Left colon (tissue), 2 donors: ENCODE measurements around the gene NRXN3. TPM values are rescaled to one million over a fixed set of nuclear protein-coding genes. Genes with fewer than 3 reads are reported as not detected.
A peak's percentile ranks its signal among the peaks of the same experiment; 100 is the strongest.
"Not testable (repeated sequence)": the region's sequence is repeated elsewhere in the genome, so short reads cannot be mapped to it uniquely, and the experiment has no call there.

ENCODE experiments used
- ATAC-seq: fragments of 200-7000 bp; cut with Tn5 transposase; one replicate; pipeline ENCODE4 v1.9.1; 2020; ENCODE audit warnings: mild to moderate bottlenecking, moderate library complexity
- DNase-seq, 2 donors: peaks; one replicate each; pipeline ENCODE4 v3.0.0-alpha.2; 2020
- intact Hi-C, 2 donors: fragments of 100-400 bp; cut with DNase I in 1 of 2; cut with micrococcal nuclease in 1 of 2; formaldehyde crosslinking; loops; one replicate each; pipeline versions ENCODE4 v1.11.2 to v1.14.0; 2022; cut with DNase I, micrococcal nuclease
- total RNA-seq, 2 donors: library from RNA; stranded (reverse); fragmentation: NEBNext Ultra II Directional; extraction: Animal tissue kit (Norgen Biotek cat#: 25700); gene quantifications; one replicate each; pipeline ENCODE4 v1.2.1, GENCODE V29; 2021
- donor health status: DM: no; HTN: no; CAD: no.
- donor health status: DM: yes; HTN: yes; CAD: no.

The NRXN3 gene
- total RNA-seq, 2 donors from 2014 or later: 1.8 to 5.6 TPM

DNA sequence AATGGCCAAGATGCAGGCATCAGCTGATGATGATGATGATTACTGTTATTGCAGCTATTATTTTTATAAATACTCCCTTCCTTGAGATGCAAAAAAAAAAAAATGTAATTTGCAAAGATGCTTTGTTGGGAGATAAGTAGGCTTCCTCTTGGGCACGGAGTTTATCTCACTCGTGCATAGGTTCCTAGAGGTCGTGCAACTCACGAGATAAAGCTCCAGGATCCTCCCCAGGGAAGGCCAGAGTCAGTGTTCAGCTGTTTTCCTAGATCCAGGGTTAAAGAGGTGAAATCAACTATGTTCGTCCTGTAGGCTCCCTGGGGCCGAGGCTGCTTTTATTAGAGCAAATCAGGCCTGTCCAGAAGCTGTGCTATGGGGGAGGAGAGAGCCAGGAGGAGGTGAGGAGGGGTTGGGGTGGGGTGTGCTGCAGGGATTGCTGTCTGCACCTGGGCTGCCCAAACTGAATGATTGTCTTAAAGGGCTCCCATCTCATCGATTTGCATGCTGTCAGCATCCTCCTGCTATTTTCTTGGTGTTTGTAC, 270.3 kb downstream of the NRXN3 start:
- DNase-seq (no peak), ATAC-seq (no peak)
- intact Hi-C loops: no loop called here

DNA sequence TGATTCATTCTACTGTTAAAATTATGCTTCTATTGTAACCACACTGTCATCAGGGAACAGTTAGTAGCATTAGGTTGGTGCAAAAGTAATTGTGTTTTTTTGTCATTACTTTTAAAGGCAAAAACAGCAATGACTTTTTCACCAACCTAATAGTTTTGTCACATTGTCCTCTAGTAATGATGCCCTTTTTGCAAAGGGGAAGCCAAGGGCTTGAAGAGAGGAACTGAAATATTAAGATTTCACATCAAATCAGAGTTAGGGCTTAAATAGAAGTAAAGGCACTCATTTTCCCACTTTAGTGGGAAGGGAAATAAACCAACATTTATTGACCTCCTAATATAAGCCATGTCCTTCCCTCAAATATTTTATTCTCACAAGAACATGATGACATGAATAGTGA, 273.7 kb downstream of the NRXN3 start:
- intact Hi-C loops: no loop called here
- no peak for ATAC-seq
- DNase-seq: no peak

DNA sequence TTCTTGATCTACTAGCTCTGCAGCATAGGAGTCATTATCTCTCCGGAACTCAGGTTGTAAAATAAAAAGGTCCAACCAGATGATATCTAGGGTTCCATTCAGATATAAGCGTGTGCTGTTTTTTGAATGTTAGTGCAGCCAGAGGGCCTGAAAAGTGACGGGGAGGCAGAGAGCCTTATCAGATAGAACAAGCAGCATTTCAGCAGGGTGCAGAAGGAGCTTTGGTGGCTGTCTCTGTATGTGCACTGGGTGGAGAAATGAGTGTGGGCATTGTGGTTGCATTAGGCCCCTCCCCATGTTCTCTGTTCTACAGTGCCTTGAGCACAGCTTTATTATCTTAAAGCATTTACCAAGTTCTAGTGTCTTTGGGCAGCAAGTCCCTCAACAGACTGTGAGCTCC, 275.1 kb downstream of the NRXN3 start:
- ATAC-seq (no peak), DNase-seq (no peak)
- intact Hi-C loops: no loop called here

DNA sequence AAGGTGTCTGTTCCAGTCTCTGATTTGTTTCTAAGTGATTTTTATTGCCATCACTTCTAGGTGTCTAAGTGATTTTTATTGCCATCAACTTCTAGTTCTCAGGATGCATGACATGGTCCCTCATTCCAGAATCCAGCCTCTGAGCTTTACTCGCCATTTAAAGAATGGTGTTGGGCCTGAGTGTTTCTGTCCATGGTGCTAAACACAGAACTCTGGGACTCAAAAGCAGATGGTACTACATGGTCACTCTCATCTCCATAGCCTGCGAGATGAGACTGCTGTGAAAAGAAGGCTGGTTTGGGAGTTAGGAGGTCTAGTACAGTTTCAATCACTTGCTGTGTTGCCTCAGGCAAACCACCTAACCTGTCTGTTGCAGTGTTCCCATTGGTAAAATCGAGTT, 276.6 kb downstream of the NRXN3 start:
- DNase-seq (no peak), ATAC-seq (no peak)
- intact Hi-C loops: no loop called here

DNA sequence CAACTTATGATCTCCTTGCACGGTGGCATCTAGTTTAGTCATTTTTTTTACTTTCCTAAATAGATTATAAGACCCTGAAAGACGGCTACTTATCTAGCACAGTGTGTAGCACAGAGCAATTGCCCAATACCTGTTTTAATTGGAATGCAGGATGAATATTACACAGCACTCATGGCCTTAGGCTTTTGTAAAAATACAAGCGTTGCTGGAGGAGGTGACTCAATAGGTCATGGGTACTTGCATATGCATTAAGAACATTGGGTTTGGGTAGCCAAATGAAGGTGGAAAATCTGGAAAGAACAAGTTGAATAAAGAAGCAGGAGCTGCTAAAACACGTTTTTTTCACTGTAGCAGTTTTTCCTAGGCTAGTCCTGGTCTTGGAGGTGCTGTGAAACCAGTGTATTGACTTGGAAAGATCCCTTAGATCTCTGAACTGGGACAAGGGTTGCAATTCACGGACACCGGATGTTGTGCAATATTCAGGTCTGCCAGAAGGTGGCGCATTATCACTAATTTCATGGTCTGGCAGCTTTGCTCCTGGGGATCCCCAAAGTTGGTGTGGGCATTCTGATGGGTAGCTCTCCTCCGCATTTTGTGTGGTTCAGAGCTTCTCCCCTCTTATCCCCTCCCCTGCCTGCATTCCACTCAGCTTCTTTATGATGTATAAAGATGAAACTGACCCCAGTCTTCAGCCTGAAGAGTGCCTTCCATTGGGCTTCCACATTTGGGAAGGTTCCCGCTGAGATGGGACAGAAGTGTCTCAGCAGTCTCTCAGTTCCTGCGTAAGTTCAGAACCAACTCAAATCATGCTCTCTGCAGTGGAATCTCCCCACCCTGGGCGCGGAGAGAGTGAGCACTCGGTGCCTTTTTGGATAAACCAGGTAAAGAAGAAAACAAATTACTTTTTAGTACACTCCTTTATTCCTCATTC, 278.3 kb downstream of the NRXN3 start:
- DNase-seq: peak; percentile 25 to 45
- intact Hi-C loops: no loop called here
- peak; percentile 48 for ATAC-seq

DNA sequence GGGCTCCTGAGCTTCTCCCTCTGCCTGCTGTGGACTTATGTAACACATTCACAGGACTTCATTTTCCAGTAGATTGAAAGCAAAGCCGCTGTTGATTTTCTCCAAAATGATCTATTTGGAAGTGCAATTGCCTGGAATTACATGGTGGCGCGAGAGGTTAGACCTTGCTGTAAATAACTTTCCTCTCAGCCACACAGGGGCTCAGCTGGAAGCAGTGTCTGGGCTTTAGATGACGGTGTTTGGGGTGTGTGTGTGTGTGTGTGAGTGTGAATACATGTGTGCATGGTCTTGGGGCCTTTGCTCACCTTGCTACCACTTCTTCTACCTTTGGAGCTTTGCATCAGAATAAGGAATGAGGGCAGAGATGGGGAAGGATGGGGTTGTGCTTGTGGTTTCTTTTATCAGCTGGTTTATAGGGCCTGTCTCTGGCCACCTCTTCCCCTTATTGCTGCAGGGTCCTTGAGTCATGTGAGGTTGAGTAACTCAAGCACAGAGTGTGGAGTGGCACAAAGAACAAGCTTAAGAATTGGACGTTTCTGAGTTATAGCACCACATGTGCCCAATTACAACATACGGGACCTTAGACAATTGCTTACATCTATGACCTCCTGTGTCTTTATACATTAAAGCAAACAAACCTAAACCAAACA, 280.6 kb downstream of the NRXN3 start:
- intact Hi-C loops: no loop called here
- no peak for ATAC-seq
- no peak for DNase-seq

DNA sequence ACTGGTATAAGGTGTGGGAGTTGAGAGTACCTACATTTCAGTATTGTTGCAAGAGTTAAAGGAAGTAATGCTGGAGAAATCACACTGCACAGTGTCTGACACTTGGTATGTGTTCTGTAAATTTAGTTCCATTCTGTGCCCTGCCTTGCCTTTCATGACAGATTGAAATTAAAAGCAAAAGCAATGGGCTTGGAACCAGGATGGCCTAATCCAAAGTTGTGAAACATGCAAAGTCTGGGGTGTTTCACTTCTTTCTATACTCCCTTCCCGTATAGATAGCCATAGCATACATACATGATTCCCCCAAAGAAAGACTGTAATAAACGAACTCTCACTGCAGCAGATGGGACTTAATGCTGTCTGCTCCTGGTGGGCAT, 281.1 kb downstream of the NRXN3 start:
- no peak for ATAC-seq
- intact Hi-C loops: no loop called here

DNA sequence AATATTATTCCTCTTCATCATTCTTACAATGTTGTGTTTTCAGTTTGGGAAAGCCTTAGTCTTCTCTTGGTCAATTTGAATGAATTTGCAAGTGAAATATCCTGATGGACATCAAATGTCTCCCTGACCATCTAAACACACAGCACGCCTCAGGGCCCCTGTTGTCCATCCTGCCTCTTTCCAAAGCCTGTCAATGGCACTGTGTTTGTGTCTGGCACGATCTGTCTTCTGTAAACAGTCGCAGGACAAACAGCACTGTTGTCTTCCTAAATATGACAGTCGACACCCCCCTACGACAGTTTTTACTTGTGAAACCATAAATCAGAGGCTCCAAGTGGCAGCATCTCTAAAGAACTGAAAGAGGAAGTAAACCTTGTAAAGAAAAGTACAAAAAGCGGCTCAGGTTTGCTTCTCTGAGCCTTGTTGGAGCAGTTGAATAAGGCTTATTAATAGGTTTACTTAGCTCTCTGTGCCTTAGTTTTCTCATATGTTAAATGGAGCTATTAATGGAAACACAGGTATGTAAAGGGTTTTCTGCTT, 285.8 kb downstream of the NRXN3 start:
- intact Hi-C loops: no loop called here
- DNase-seq (no peak), ATAC-seq (no peak)

More for the DNA sequence above, 281.1 kb downstream of the NRXN3 start:
- no peak for DNase-seq

DNA sequence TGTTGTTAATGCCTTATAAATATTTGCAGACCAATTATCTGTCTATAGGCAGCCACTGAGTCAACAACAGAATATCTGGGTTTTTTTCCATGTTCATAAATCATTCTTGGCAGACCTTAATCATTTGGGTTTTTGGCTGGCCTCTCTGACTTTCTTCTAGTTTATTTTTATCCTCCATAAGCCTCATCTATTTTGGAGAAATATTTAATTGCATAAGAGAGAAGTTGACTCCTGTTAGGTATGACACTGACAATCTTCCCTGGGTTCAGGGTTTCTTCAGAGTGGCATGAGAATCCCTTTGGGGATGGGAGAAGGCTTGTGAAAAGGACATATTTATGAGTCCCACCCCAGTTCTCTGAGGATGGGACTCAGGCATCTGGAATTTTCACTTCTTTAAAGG, 299.8 kb downstream of the NRXN3 start:
- DNase-seq (no peak), ATAC-seq (no peak)
- intact Hi-C loops: no loop called here

DNA sequence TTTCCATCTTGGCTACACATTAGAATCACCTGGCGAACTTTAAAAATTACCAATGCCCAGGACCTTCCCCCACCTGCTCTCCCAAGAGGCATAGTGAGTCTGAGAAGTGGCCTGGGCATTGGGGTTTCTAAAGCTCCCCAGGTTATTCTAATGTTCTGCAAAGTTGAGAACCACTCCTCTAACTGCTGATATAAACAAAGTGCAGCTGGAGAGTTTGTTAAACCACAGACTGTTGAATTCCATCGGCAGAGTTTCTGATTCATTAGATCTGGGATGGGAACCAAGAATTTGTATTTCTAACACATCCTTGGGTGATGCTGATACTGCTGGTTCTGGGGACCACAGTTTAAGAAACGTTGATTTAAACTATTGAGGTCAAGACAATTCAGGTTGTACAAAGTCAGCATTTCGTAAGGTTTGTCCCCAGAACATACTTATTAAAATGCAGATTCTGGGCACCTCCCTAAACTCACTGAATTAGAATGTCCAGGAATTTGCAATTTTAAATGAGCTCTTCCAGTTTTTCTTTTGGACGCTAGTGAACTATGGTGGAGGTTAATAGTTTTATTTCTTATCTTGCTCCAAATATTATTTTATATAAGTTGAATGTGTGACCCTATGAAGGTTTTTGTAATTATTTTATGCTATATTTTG, 309.1 kb downstream of the NRXN3 start:
- no peak for DNase-seq
- intact Hi-C loops: no loop called here
- no peak for ATAC-seq

DNA sequence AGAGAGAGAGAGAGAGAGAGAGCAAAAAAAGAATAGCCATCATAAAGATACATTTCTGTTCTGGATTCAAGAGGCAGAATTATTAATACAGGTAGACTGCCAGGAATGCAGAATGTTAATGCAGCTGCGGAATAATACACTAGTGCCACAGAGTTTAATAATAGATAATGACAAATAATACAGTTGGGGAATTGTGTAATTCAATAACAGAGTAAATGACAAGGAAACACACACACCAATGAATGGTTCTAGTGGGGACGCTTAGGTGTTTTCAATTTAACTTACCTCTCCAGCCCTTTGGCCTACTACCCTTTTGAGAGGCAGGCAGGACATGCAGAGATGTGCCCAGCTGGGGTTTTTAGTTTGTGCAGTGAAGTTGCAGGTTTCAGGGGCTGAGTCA, 313.9 kb downstream of the NRXN3 start:
- ATAC-seq (no peak), DNase-seq (no peak)
- intact Hi-C loops: no loop called here

DNA sequence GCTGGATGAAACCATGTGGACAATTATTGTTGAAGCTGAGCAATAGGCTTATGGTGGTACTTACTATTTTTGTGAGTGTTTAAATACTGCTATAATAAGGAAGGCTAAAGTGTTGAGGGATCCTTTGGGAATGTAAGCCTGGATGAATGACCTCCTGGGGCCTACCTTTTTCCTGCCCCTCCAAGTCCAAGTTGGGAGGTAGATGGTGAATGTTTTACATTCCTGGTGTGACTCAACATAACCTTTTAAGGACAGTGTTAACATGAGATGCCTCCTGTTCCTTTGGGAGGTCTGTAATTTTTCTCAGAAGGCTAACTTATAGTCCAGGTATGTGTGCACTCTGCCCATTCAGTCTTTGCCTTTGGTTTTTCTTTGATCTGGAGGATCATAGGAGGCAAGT, 315.9 kb downstream of the NRXN3 start:
- intact Hi-C loops: no loop called here

DNA sequence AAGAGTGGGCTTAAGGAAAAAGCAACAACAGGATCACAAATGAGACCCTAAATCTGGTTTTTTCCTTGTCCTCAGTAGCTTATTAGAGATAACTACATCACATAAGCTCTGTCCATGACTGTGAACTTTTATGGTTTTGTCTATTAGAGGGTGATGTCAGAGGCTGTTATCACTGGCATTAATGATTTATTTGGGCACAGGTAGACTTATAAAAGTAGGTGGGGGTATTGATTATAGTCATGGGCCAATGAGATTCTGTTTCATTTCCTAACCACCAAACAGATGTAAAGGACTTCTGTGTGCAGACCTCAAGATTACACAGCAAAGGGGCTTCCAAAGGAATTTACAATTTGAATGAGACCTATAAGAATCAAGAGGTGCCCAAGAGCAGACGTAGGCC, 316.4 kb downstream of the NRXN3 start:
- DNase-seq: no peak
- no peak for ATAC-seq
- intact Hi-C loops: no loop called here

More for the DNA sequence above, 315.9 kb downstream of the NRXN3 start:
- no peak for ATAC-seq
- no peak for DNase-seq

DNA sequence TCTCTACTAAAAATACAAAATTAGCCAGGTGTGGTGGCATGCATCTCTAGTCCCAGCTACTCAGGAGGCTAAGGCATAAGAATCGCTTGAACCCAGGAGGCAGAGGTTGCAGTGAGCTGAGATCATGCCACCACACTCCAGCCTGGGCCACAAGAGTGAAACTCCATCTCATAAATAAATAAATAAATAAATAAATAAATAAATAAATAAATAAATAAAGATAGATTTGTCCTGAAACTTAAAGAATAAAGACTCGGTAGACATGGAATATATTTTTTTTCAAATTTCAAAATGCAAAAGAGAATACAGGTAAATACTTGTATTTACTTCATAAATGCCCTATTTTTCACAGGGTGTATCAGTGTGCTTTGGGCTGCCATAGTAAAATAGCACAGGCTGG, 317.4 kb downstream of the NRXN3 start:
- intact Hi-C loops, DNase-seq, ATAC-seq: not testable (repeated sequence)

DNA sequence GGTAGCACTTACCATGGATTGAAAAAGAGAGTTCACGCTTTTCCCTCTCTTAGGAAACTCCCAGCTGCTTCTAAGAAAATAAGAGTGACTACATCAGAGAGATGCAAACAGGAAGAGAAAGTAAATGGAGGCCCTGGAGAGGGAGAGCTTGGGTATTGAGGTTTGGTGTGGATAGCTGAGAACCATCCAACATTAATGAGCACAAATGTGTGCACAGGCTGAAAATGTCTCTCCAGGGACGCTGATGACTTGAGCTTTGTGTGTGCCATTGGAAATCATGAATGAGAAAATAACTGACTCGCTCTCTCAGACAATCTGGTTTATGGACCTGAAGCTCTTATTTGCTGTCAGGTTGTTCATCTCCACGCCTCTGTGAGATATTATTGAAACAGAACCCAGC, 318.8 kb downstream of the NRXN3 start:
- DNase-seq (no peak), ATAC-seq (no peak)
- intact Hi-C loops: no loop called here

DNA sequence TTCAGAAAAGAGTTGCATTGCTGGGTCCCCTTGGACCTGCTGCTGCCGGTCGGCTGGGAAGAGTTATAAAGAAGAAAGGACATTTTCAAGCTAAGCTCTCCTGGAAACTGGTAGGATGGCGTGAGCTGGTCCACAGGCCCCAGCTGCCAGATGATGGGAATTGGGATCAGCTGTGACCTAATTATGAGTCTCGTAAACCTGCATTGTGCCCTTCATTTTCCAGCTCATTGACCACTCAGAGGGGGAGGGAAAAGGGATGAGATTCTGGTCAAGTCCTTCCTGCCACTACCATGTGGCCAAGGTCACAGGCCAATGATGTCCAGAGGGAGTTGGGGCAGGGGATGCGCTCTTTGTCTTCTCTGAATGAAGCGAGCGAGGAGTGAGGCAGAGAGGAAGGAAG, 320.9 kb downstream of the NRXN3 start:
- intact Hi-C loops: no loop called here
- DNase-seq (no peak), ATAC-seq (no peak)

DNA sequence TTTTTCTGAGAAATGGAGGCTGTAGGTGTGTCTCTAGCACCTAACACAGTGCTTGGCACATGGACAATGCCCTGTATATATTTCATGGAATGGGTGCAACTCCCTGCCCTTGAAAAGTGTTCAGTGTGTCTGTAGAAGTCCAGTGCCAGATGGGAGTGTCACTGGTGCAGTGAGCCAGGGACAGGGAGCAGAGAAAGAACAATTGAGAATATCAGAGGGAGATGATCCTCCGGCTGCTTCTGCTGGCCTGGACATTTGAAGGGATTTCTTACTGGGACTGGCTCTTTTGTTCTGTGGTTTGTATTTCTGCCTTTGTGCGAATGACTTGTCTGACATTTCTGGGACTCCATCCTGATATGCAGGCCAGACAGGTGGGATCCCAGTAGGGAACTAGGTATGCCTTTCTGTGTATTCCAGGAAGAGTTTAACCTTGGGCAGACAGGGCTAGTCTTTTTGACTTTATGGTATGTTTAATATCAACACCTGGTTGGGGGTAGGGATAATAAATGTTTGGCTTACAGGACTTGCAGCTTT, 328.0 kb downstream of the NRXN3 start:
- ATAC-seq (no peak), DNase-seq (no peak)
- intact Hi-C loops: no loop called here

DNA sequence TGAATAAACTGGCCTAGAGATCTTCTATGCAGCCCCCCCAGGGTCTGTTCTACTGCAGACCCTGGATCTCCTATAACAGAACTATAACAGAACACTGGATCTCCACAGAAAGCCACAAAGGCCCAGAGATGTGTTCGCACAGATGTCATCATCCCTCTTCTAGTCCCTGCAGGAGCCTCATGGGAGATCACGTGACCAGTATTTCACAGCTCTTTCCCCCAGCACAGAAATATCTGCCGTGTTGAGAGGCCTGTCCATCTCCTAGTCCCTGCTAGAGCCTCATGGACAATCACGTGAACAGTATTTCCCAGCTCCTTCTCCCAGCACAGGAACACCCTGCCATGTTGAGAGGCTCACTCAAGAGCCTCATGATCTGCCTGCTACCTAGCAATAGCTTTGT, 331.7 kb downstream of the NRXN3 start:
- ATAC-seq (no peak), DNase-seq (no peak)
- intact Hi-C loops: no loop called here

DNA sequence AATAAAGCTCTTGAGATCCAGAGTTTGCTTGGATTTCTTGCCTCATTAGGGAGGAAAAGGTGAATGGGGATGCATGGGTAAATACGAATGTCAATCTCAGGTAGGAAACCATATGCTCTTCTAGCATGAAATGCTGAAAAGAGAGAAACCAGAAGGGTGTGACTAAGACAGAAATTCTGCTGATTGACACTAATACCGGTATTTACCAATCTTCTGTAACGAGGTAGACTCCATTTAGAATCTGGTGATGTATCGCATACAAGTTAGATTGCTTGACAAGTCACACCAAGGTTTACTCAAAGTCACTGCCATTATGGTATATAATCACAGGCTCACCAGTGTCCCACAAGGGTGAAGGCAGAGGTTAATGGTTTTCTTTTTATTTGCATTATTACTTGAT, 337.9 kb downstream of the NRXN3 start:
- ATAC-seq (no peak), DNase-seq (no peak)
- intact Hi-C loops: no loop called here
